Measurements from ENCODE around the gene OBSCN.
"Not testable (repeated sequence)": the region's sequence is repeated elsewhere in the genome, so short reads cannot be mapped to it uniquely, and the experiment has no call there.

DNA sequence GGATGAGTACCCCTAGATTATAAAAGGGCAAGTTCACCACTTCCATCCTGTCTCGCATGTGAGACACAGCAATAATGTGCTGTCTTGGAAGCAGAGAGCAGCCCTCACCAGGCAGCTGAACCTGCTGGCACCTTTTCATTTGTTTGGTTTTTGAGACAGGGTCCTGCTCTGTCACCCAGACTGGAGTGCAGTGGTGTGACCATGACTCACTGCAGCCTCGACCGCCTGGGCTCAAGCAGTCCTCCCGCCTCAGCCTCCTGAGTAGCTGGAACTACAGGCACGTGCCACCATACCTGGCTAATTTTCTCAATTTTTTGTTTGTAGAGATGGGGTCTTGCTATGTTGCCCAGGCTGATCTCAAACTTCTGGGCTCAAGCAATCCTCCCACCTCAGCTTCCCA, 20.3 kb downstream of the OBSCN start:
- TF ChIP-seq, protein P1, sequence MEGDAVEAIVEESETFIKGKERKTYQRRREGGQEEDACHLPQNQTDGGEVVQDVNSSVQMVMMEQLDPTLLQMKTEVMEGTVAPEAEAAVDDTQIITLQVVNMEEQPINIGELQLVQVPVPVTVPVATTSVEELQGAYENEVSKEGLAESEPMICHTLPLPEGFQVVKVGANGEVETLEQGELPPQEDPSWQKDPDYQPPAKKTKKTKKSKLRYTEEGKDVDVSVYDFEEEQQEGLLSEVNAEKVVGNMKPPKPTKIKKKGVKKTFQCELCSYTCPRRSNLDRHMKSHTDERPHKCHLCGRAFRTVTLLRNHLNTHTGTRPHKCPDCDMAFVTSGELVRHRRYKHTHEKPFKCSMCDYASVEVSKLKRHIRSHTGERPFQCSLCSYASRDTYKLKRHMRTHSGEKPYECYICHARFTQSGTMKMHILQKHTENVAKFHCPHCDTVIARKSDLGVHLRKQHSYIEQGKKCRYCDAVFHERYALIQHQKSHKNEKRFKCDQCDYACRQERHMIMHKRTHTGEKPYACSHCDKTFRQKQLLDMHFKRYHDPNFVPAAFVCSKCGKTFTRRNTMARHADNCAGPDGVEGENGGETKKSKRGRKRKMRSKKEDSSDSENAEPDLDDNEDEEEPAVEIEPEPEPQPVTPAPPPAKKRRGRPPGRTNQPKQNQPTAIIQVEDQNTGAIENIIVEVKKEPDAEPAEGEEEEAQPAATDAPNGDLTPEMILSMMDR (conservative IDR thresholded peaks at IDR 0.05; ENCODE audit: low read length) = not testable (repeated sequence)
- TF ChIP-seq EZH2phosphoT487 (IDR thresholded peaks at IDR 0.05; ENCODE audit: borderline replicate concordance) = not testable (repeated sequence)
